Activated CD8-positive, alpha-beta memory T cell treated with anti-CD3 and anti-CD28 coated beads, Interleukin-2, amount 10 ng/mL, durations not matched to agents 7 days and 5 days (primary cell): Measurements from ENCODE around the gene WDFY2. TPM values are rescaled to one million over a fixed set of nuclear protein-coding genes. Genes with fewer than 3 reads are reported as not detected.
A peak's percentile ranks its signal among the peaks of the same experiment; 100 is the strongest.

Experiments
- ATAC-seq: fragments of 150-1000 bp; cut with Tn5 transposase; one replicate; pipeline ENCODE4 v1.10.0; 2021; ENCODE audit warnings: moderate library complexity
- CTCF ChIA-PET: fragments of 350-600 bp; sonication (Branson Sonifier 250); formaldehyde crosslinking; loops from one replicate; lab custom pipeline; 2021; ENCODE audit warnings: antibody characterized with exemption; lab: Charles Lee
- DNase-seq: peaks from one replicate; pipeline ENCODE4 v3.0.0-alpha.2; 2020
- H3K27ac Mint-ChIP-seq: one replicate; pipeline ENCODE4 v1.8.0; 2021; ENCODE audit warnings: mild to moderate bottlenecking, mixed read lengths
- H3K27me3 Mint-ChIP-seq: one replicate; pipeline ENCODE4 v1.8.0; 2021; ENCODE audit warnings: mixed read lengths
- H3K36me3 Mint-ChIP-seq: one replicate; pipeline ENCODE4 v1.8.0; 2021; ENCODE audit warnings: mild to moderate bottlenecking, mixed read lengths
- H3K4me1 Mint-ChIP-seq: one replicate; pipeline ENCODE4 v1.8.0; 2021; ENCODE audit warnings: mixed read lengths
- H3K4me3 Mint-ChIP-seq: one replicate; pipeline ENCODE4 v1.8.0; 2021; ENCODE audit warnings: mild to moderate bottlenecking, moderate library complexity, mixed read lengths
- H3K9me3 Mint-ChIP-seq: one replicate; pipeline ENCODE4 v1.8.0; 2022; ENCODE audit warnings: low read depth, mixed read lengths
- microRNA-seq: library from miRNA; unstranded; fragments of <30 nt; microRNA quantifications from one replicate; pipeline ENCODE4 v1.2.0, GENCODE V29; 2022
- total RNA-seq, 2 experiments: library from RNA; stranded (reverse); gene quantifications; one replicate each; pipeline ENCODE4 v1.2.3, GENCODE V29; 2021

Gene WDFY2
- total RNA-seq, 2 experiments from 2014 or later = 9.1 to 11.9 TPM

GRCh38 chr13:51811920-51812451 is 227.7 kb downstream of the WDFY2 start:
- Mint-ChIP-seq H3K27ac (no peak overlapping the region), H3K4me3 (no peak overlapping the region), H3K4me1 (peaks cover 15% of the 10 kb centered on the region), H3K27me3 (no peaks in the 10 kb centered on the region), H3K36me3 (no peaks in the 10 kb centered on the region), H3K9me3 (no peaks in the 10 kb centered on the region)
- no peak for DNase-seq
- no peak for ATAC-seq
- CTCF ChIA-PET = interaction anchor here (1.1 to 7.0 kb wide), 7 partner anchors 9 to 316 kb away, joined by 3 to 58 read pairs (median 7); partner anchors contain the start of gene NEK5

- H3K9me3 Mint-ChIP-seq = no peaks in the 10 kb centered on the region
- DNase-seq (no peak), ATAC-seq (no peak)
- H3K4me3 Mint-ChIP-seq = no peak overlapping the region
- H3K27me3 Mint-ChIP-seq = no peaks in the 10 kb centered on the region
- H3K4me1 Mint-ChIP-seq = peaks cover 23% of the 10 kb centered on the region
- CTCF ChIA-PET = interaction anchor here (0.6 to 7.0 kb wide), 20 partner anchors 8 to 637 kb away, joined by 3 to 58 read pairs (median 6); partner anchors contain the start of genes NEK5, TMEM272 and VPS36
- no peak overlapping the region for H3K27ac Mint-ChIP-seq
- H3K36me3 Mint-ChIP-seq = no peaks in the 10 kb centered on the region
Measured at GRCh38 chr13:51814071-51814470, 229.8 kb downstream of the WDFY2 start.

- CTCF ChIA-PET = interaction anchor here (0.6 to 7.0 kb wide), 39 partner anchors 8 to 689 kb away, joined by 3 to 58 read pairs (median 4); partner anchors contain the start of genes NEK5 and VPS36
- H3K9me3 Mint-ChIP-seq = no peaks in the 10 kb centered on the region
- H3K27ac Mint-ChIP-seq = peak overlapping the region; percentile 77
- peak; percentile 95 for ATAC-seq
- peak overlapping the region; percentile 53 for H3K4me3 Mint-ChIP-seq
- no peaks in the 10 kb centered on the region for H3K27me3 Mint-ChIP-seq
- H3K4me1 Mint-ChIP-seq = peaks cover 30% of the 10 kb centered on the region
- no peaks in the 10 kb centered on the region for H3K36me3 Mint-ChIP-seq
- DNase-seq = peak; percentile 87
Measured at GRCh38 chr13:51814825-51815650, 230.8 kb downstream of the WDFY2 start.

- peaks cover 36% of the 10 kb centered on the region for H3K4me1 Mint-ChIP-seq
- H3K27ac Mint-ChIP-seq = no peak overlapping the region
- no peak for ATAC-seq
- H3K36me3 Mint-ChIP-seq = no peaks in the 10 kb centered on the region
- no peak overlapping the region for H3K4me3 Mint-ChIP-seq
- no peaks in the 10 kb centered on the region for H3K9me3 Mint-ChIP-seq
- no peaks in the 10 kb centered on the region for H3K27me3 Mint-ChIP-seq
- CTCF ChIA-PET = interaction anchor here (0.6 to 7.0 kb wide), 28 partner anchors 8 to 690 kb away, joined by 3 to 58 read pairs (median 6); partner anchors contain the start of gene VPS36
- DNase-seq = no peak
Measured at GRCh38 chr13:51815848-51816247, 231.6 kb downstream of the WDFY2 start.

- peaks cover 44% of the 10 kb centered on the region for H3K4me1 Mint-ChIP-seq
- H3K36me3 Mint-ChIP-seq = no peaks in the 10 kb centered on the region
- DNase-seq (no peak), ATAC-seq (no peak)
- CTCF ChIA-PET = interaction anchor here (1.3 to 7.0 kb wide), 9 partner anchors 9 to 311 kb away, joined by 3 to 58 read pairs (median 24); no protein-coding TSS in a partner anchor
- H3K27ac Mint-ChIP-seq = no peak overlapping the region
- no peaks in the 10 kb centered on the region for H3K27me3 Mint-ChIP-seq
- H3K9me3 Mint-ChIP-seq = no peaks in the 10 kb centered on the region
- no peak overlapping the region for H3K4me3 Mint-ChIP-seq
Measured at GRCh38 chr13:51816604-51817249, 232.5 kb downstream of the WDFY2 start.

Small RNA genes within 50 kb of the gene (microRNA-seq; reads per million reads assigned to microRNA genes)
- gene MIR4703 = not detected

Other genes starting within 250 kb of the WDFY2 start
- gene SERPINE3, start 244.8 kb upstream of the WDFY2 start, total RNA-seq = not detected
- gene INTS6, start 131.4 kb upstream of the WDFY2 start, total RNA-seq = 10 to 100 TPM; 52.9 to 60.3 TPM
- 1 to 10 TPM; 6.0 to 6.6 TPM for gene DHRS12, start 219.7 kb downstream of the WDFY2 start, total RNA-seq